ENCODE measurements around the gene CACNG3.
"Not testable (repeated sequence)": the region's sequence is repeated elsewhere in the genome, so short reads cannot be mapped to it uniquely, and the experiment has no call there.

CACNG3 gene

DNA sequence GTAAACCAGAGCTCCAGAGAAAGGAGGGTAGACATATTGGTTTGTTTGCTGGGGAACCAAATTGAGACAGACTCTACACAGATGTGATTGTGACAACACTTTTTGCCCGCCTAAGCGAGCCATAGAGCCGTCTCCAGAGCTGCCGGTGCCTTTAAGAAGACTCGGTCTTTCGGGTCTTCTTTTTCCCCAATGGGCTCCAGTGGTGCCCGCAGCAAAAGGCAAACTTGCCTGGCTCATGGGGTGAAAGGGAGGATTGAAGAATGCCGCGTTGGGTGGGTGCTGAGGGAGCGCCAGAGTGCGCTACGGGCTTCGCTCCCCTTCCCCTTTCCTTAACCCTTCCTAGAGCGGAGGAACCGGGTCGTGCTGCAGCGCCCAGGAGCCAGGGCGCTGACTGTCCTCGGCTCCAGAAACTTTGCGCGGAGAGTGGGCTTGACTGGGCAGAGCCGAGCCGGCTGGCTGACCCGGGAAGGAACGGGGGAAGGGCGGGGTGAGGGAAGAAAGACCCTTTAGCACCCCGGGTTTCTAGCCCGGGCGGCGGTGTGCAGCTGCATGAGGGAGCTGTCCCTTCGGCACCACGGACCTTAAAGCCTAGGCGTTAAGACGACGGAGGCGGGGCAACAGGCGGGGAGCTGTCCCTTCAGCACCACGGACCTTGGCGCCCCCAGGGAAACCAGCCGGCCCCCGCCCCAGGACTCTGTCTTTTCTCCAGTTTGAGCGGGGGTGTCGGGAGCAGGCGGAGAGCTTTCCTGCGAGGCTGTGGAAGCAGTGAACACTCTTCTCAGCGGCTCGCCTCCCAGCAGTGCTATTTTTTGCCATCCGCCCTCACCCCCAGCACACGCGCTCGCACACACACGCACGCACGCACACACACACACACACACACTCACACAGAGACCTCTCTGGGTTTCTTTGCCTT, at the start of gene CACNG3:
TSS of gene CACNG3 (plus strand) at position 880 of the 916 bp plus-strand sequence. CDS start 420 bp downstream, outside the sequence.
- no peak for DNase-seq

DNA sequence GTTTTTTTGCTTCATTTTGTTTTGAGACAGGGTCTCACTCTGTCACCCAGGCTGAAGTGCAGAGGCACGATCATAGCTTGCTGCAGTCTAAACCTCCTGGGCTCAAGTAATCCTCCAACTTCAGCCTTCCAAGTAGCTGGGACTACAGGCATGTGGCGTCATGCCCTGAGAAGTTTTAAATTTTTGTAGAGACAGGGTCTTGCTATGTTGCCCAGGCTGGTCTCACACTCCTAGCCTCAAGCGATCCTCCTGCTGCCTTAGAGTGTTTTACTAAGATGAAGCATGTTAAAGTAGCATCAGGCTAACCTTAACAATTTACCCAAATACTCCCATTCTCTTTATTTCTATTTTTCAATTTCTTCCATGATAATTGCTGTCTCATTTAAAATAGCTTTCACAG, 49.2 kb upstream of the CACNG3 start:
- DNase-seq = no peak

DNA sequence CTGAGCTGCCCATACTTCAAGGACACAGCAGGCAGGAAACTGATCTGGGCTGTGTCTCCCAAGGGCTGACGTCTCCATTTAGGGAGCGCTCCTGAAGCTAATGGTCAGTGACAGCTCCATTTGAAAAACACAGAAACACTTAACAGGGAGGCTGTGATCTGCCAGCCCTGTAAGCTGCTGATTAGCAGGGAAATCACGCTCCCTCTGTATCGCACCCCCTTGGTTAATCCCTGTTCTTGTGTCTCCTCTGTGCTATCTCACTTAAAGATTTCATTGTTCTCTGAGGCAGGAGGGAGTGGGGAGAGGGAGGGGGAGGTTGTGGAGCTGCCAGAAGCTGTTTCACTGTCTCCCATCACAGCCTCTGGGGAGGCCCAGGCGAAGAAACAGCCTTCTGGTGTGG, 47.4 kb upstream of the CACNG3 start:
- DNase-seq = no peak

DNA sequence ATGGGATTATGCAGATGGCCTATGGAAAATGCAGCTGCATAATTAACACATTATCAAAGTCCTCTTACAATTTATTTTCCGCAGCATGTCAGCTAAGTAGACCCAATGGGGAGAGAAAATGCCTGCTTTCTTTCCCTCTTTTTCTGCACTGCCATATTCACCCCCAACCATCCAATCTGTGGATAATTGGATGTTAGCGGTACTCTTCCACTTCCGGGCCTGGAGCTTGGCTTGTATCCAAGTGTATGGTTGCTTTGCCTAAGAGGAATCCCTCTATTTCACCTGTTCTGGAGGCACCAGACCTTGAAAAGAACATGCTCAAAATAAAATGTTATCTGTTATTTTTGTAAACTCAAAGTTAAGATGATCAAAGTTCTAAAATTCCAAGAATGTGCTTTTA, 41.1 kb upstream of the CACNG3 start:
- DNase-seq = no peak

DNA sequence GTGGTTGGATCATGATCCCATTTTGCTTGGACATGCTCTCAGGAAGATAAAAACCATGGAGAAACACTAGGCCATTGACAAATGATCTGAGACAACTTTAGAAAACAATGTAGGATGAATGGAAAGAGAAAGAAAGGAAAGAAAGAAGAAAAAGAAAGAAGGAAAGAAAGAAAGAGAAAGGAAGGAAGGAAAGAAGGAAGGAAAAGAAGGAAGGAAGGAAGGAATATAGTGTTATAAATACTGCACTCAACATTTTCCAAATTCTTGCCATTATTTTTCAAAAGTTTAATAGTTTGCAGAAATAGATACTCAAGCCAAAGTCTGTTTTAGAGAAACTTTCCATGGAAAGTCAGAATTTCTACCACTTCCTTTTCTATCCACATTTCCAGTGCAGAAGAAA, 39.2 kb upstream of the CACNG3 start:
- no peak for DNase-seq

DNA sequence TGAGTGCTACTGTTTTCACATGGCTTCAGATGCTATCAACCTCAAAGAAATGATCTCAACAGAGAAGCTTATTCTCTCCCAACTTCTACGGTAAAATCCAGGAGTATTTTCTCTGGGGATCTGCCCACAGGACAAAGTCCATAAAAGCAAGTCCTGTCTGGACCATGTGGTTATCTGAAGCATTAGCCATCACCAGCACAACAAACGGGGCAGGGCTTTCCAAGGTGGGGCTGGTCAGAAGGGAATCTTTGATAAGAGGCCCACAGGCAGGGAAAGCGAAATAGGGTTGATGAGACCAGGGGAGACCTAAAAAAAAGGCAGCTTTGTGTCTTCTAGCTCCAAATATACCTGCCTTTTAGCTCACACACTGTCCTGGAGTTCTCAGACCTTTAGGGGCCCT, 38.7 kb upstream of the CACNG3 start:
- no peak for DNase-seq

DNA sequence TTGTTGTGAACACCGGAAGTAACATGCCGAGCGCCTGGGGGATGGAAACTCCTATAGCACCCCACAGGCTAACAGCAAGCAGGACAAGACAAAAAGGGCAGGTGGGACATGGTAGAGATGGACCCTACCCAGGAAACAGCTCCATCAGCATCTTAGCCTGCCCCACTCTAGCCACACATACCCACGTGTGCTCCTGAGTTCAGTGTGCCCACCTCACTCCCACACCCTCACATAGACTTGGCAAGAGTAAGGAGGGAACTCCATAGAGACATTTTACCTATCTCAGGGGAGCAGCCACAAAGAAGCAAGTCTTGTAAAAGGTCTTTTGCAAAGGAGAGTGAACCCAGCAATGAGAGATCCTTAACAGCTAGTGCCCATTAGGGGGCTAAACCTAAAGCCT, 37.8 kb upstream of the CACNG3 start:
- no peak for DNase-seq

DNA sequence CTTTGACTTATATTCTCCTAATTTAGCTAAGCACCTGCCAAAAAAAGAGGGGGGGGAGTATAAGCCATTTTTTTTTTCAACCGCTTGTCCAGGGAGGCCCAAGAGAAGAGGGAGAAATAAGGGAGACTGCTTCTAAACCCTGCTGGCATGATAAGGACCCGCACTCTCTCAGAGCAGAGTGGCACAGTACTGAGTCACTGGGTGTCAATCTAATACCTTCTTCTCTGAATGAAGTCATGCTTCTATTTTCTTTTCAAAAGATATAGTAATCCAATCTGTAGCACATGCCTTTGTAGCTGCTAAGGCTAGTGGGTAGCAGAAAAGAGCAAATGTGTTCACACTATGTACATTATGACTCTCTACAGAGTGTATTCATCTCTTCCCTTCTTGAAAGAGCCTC, 34.9 kb upstream of the CACNG3 start:
- no peak for DNase-seq

DNA sequence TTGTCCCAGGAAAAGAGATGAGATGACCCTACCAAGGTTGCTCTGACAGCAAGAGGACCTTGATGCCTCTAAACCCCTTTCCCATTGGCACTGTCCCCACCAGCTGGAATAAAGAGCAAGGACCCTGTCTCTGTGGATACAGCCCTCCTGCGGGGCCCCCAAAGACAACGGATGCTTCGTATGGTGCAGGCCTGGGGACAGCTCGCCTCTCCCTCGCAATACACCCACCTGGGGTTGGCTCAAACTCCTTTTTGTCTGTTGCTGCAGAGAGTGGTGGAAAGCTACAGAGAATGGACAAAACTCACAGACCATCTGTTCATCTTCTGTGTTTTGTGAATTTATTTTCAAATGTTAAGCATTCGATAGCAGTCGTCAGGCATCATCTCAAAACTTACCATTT, 27.6 kb upstream of the CACNG3 start:
- no peak for DNase-seq

DNA sequence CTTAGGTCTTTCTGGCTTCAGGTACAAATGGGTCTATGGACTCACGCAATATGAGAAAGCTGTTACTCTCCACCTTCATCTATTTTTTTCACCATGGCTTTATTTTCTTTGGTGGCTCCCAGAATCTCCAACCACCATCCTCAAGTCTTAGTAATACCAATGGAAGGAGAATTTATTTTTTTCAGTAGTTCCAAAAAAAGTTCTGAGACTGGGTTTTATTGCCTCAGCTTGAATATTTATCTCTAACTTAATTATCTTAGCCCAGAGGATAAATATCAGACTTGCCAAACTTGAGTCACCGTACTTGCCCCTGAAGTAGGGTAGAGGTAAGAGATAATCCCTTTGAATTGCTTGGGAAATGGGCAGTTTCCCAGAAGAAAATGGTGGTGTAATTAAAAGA, 23.2 kb upstream of the CACNG3 start:
- no peak for DNase-seq

DNA sequence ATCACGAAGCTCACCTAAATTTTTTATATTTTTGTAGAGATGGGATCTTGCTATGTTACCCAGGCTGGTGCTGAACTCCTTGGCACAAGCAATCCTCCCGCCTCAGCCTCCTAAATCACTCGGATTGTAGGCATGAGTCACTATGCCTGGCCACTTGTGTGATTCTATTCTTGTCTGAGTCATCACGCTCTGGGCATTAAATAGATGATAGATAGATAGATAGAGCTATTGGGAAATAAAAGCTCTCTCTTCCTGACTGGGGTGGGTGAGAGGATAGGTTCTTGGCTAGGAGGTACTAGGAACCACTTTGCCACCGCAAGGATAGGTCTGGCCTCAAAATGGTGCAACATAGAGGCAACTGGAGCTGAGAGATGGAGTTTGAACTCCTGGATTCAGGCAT, 21.4 kb upstream of the CACNG3 start:
- no peak for DNase-seq

DNA sequence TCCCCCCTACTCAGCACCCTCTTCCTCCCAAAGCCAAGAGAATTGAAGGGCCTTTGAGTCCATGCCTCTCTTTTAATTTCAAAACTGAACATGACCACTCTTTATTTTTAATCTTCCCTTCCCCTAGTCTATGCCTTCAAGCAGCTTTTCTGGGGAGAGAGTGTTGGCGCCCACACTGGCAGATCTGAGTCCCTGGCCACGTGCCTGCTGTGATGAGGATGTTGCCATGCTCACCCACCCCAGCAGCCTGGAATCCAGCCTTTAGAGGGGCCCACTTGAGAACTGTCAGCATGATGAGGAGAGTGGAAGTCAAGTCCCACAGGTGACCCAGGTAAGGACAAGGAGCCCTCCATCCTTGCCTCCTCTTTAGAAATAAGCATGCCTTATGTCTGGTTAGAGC, 20.3 kb upstream of the CACNG3 start:
- no peak for DNase-seq

DNA sequence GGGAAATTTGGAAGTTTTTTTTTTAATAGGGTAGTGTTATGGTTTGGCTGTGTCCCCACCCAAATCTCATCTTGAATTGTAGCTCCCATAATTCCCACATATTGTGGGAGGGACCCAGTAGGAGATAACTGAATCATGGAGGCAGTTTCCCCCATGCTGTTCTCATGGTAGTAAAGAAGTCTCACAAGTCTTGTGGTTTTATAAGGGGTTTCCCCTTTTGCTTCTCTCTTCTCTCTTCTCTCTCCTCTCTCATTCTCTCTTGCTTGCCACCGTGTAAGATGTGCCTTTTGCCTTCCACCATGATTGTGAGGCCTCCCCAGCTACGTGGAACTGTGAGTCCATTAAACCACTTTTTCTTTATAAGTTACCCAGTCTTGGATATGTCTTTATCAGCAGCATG, 17.3 kb upstream of the CACNG3 start:
- DNase-seq = not testable (repeated sequence)

DNA sequence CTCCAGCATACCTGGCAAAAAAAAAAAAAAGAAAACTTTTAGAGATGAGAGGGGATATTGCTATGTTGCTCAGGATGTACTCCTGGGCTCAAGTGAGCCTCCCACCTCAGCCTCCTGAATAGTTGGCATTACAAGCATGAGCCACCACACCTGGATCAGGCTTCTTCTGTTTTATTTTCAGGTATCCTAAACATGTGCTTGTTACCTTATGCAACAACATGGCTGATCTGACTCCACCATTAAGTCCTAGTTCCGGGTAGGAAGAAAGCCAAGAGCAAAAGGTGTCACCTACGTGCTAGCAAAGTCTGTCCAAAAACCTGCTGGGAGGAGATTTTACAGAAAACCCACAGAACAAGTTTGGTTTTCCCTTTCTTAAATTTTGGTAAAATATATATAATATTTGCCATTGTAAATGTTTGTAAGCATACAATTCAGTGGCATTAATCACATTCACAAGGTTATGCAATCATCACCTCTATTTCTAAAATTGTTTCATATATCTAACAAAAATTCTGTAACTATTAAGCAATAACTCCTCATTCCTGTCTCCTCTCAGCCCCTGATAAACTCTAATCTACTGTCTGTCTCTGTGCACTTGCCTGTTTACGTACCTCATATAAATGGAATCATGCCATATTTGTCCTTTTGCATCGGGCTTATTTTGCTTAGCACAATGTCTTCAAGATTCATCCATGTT, 9.1 kb upstream of the CACNG3 start:
- no peak for DNase-seq

DNA sequence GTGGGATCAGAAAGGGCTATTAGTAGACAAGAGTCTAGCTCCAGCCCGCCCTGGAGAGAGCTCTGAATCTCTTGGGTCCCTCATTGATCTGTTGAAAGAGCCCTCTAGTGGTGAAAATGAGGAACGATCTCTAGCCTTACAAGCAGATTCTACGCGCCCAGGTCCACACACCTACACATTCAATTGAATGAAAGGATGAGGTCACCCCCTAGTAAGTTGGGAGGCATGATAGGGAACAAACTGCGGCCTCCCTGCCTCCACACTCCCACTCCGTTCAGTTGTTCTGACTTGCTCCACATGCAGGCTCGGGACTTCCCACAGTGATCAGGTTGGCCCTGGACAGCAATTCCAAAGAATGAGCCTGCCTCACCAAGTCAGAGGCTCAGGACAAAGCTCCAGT, 2.9 kb upstream of the CACNG3 start:
- no peak for DNase-seq

DNA sequence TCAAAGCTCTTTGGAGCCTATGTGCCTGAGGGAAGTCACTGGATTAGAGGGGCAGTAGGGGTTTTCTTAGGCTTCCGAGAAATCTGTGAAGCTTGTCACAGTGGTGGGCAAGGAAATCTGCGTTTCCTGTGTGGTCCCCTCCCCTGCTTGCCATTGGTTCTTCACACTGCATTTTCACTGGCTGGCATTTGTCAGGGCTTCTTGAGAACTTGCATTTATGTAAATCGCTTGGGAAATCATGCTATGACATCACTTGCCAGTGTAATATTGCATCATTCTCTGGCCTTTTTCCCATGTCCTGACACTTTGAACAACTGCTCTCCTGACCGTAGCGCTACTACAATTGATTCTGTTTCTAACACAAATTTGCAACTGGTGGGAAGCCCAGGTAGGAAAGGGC, 1.8 kb downstream of the CACNG3 start:
- no peak for DNase-seq

DNA sequence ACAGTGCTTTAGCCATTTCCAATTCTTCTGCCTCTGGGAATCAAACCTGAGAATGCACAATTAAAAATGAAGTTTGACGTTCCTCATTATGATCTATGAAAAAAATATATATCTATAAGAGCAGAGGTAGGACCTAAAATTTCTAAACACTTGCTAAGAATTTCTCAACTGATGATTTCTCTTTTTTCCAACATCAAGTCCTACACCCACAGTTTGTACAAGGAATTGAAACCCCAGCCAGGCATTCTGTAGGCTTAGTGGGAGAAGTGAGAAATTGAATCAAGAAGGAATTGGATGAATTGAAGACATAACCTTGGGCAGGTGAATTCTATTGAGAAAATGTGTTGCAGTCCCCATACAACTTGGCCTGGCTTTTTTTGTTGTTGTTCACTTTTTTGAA, 2.7 kb downstream of the CACNG3 start:
- DNase-seq = no peak

DNA sequence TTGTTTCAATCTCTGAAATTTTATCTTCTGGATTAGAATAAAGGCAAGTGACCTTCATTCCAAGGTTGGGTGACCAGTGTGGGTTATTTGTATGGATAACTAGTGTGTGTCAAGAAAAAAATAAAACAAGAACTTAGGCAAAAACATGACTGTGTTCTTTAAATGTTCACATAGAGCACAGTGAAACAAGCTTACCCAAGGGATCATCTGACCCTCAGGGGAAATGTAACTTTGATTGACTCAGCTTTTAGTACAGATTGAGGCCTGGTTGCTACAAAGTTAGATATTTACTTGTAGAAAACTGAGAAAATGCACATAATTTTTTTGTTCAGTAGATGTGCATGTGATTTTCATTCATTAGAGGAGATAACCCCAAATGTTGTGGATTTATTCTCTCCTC, 6.7 kb downstream of the CACNG3 start:
- DNase-seq = no peak

DNA sequence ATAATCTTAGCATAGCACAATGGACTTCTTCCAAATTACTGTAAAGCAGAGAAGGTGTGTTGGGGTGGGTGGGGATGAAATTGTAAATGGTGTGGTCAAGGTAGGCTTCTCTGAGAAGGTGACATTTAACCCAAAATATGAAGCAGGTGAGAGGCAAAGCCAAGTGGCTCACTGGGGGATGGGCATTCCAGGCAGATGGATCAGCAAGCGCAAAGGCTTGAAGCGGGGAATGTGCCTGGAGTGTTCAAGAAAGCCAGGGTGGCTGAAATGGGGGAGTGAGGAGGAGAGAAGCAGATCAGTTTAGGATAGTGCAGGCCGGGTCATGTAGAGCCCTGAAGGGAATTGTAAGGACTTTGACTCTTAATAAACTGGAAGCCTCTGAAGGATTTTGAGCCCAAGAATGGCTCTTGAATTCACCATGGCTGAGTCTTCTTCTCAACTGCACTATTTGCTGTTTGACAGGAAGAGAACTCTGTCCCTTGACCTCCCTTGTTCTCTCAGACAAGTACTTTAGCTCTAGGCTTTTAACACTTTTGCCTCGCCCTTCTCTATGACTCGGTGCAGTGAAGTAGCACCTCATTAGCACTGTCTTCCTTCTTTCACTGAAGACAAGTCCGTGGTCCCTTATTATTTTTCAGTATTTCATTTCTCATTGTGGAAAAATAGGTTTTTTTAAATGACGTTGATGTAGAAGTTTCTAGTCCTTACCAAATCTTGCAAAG, 14.7 kb downstream of the CACNG3 start:
- no peak for DNase-seq

DNA sequence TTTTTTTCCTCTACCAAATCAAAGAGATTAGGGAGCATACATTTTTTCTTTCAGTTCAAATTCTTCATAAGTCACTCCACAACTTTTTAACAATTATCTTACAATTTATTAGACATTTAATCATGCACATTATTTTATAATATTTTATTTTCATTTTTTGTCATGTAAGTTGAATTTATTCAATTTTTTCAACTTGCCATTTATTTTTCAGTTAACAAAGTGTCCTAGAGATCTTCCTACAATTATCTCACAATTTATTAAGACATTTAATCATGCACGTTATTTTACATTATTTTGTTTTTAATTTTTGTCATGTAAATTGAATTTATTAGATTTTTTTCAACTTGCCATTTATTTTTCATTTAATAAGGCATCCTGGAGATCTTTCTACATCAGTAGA, 16.2 kb downstream of the CACNG3 start:
- DNase-seq = no peak

DNA sequence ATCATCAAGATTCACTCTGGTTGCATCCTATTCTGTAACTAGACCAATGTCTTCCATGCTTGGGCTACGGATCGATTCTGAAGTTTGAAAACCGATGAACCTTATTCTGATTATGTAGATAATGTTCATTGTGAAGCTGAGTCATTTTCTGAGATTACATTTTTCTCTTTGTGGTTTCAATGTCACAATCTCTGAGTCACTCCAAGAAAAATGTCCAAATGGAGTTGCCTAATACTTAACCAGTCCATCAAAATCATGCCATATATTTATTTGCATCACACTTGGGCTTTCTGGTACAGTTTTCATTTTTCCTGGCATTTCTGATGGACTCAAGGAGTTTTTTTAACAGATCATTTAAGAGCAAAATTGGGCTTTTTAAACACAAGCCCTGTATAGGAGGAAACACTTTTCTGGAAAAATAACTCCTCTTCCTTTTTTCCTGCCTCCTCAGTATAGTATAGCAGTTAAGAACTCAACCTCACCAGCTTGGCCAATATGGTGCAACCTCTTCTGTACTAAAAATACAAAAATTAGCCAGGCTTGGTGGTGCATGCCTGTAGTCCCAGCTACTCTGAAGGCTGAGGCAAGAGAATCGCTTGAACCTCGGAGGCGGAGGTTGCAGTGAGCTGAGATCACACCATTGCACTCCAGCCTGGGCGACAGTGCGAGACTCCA, 17.5 kb downstream of the CACNG3 start:
- DNase-seq = no peak

DNA sequence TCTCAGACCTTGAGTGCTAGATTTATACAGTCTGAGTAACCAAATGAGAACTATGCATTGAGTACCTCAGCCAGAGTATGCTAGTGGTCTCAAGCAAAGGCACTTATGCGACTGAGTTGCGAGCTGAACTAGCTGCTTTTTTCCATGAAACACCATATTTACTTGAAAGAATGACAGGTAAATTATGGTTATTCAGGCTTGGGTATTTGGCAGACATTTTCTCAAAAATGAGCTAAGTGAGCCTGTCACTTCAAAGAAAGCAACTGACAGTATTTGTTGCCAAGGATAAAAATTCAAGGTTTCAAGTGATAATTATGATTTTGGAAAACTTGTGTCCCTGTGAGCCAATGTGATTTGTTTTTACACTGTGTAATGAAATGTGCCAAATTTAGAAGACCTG, 19.3 kb downstream of the CACNG3 start:
- DNase-seq = no peak

DNA sequence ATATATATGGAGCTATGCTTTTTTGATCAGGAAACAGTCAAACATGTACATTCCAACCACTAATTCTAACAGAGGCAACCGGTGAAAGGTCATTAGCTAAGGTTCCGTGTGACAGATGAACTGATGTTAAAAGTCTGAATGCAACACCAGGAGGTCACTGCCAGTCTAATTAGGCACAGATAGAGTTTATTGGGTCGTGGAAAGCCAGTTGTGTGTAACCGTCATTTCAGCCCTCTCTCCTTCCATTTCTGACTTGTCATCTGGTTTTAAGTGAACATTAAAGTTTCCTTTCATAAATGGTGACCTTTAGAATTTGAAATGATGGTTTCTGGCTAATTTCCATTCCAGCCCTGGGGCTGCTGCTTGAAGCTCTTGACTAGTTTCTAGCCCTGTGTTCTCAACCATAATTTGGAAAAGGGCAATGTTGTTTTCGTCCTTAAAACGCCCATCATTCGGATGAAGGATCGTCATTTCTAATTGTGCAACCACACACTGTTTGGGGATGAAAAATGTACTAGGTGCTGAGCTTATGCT, 23.9 kb downstream of the CACNG3 start:
- no peak for DNase-seq
